HG03469 (cell line): ENCODE data around the gene TKFC.

Experiments used
- ATAC-seq: cut with Tn5 transposase; IDR thresholded peaks from one replicate; pipeline ENCODE4 v1.9.1; 2021; ENCODE audit warnings: mild to moderate bottlenecking, moderate library complexity, moderate number of reproducible peaks; ENCODE audit not compliant: unreplicated experiment

The TKFC gene

GRCh38 chr11:61310749-61311148 is 22.3 kb upstream of the TKFC start:
- ATAC-seq, result no peak

GRCh38 chr11:61315260-61315659 is 17.8 kb upstream of the TKFC start:
- ATAC-seq, result no peak

- ATAC-seq, result no peak
These were observed 7.2 kb upstream of the TKFC start for GRCh38 chr11:61325649-61326414.

GRCh38 chr11:61327669-61328071 is 5.4 kb upstream of the TKFC start:
- ATAC-seq, result no peak

- ATAC-seq, result no peak
These were observed 4.7 kb upstream of the TKFC start for GRCh38 chr11:61328351-61328750.

- no peak for ATAC-seq
These were observed 3.2 kb upstream of the TKFC start for GRCh38 chr11:61329871-61330270.

- ATAC-seq, result no peak
These were observed 1.4 kb upstream of the TKFC start for GRCh38 chr11:61331651-61332050.

GRCh38 chr11:61332281-61332796 is 689 bp upstream of the TKFC start:
- ATAC-seq, result no peak

- ATAC-seq, result no peak
These were observed 764 bp downstream of the TKFC start for GRCh38 chr11:61333550-61334433.

- ATAC-seq, result no peak
These were observed 1.7 kb downstream of the TKFC start for GRCh38 chr11:61334434-61335354.

- no peak for ATAC-seq
These were observed 2.3 kb downstream of the TKFC start for GRCh38 chr11:61335355-61335710.

GRCh38 chr11:61336171-61336935 is 3.3 kb downstream of the TKFC start:
- peak; percentile 34 for ATAC-seq

GRCh38 chr11:61337706-61338470 is 4.9 kb downstream of the TKFC start:
- ATAC-seq, result no peak

GRCh38 chr11:61338783-61339489 is 5.9 kb downstream of the TKFC start:
- ATAC-seq, result no peak

GRCh38 chr11:61339490-61339878 is 6.5 kb downstream of the TKFC start:
- no peak for ATAC-seq

- no peak for ATAC-seq
These were observed 8.0 kb downstream of the TKFC start for GRCh38 chr11:61340979-61341378.

- no peak for ATAC-seq
These were observed 8.7 kb downstream of the TKFC start for GRCh38 chr11:61341706-61342105.

GRCh38 chr11:61342207-61342803 is 9.3 kb downstream of the TKFC start:
- no peak for ATAC-seq
